Activated naive CD4-positive, alpha-beta T cell treated with Interleukin-2 at 50 U/mL for 16 hours (primary cell): ENCODE data around the gene NT5M.
"Not testable (repeated sequence)": the region's sequence is repeated elsewhere in the genome, so short reads cannot be mapped to it uniquely, and the experiment has no call there.

ENCODE experiments used
- DNase-seq: peaks from one replicate; pipeline ENCODE4 v3.0.0-alpha.2; 2020

Gene NT5M

DNA sequence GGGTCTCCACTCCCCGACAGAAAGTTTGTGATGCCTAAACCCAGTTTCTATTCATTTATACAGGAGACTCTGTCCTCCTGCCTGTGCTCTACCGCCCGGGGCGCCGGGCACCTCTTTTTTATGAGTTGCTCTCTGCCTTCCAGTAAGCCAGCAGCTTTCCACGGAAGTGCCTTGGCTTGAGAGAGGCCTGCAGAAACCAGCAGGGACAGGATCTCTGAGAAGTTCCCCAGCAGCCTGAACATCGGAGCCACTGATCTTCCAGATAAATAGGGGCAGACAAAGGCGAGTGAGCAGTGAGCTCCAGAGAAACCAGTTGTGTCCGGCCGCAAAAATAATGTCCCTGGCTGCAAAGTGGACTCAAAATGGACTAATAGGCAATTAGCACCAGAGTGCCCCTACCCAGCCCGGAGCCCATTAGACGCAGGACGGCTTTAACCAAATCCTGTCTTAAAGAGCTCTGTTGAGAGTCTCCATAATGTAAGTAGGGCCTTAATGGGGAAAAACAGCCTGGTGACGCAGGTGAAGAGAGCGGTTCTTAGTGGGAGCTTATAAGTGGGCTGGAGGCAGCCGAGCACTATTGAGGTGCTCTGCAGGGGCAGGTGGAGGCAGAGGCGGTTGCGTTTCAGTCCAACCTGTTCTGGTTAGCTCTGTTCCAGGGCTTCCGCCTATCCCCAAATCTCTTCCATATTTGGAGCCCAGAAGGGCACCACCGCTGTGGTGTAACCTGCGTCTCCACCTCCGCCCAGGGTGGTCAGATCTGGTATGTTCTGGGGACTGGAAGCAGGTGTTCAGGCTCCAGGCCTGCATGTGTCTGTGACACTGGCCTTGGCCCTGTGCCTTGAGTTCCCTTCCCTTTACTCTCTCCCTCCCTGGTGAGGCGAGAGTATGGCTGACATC is 74.1 kb downstream of the NT5M start:
- no peak for DNase-seq

DNA sequence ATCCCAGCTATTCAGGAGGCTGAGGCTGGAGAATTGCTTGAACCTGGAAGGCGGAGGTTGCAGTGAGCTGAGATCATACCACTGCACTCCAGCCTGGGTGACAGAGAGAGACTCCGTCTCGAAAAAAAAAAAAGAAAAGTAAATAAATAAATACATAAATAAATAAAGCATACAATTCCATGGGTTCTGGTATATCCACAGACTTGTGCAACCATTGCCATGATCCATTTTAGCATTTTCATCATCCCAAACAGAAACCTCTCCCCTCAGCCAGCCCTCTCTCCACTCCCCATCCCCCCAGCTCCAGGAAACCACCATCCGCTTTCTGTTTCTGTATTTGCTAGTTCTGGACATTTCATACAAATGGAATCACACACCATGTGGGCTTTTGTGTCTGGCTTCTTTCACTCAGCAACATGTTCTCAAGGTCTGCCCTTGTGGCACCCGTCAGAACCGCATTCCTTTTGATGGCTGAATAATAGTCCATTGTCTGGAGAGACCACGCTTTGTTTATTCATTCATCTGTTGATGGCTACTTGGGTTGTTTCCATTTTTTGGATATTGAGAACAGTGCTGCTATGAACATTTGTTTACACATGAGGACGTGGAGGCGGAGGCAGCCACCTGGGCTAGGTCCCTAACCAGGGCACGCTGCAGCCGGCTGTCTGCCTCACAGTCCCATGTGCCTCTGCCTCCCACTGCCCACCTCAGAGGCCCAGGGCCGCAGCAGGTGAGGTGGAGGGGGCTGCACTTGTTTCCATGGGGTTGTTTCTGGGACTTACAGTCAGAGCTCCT is 76.2 kb downstream of the NT5M start:
- DNase-seq = no peak

- no peak for DNase-seq
Measured at GRCh38 chr17:17380145-17380925, 77.2 kb downstream of the NT5M start.

DNA sequence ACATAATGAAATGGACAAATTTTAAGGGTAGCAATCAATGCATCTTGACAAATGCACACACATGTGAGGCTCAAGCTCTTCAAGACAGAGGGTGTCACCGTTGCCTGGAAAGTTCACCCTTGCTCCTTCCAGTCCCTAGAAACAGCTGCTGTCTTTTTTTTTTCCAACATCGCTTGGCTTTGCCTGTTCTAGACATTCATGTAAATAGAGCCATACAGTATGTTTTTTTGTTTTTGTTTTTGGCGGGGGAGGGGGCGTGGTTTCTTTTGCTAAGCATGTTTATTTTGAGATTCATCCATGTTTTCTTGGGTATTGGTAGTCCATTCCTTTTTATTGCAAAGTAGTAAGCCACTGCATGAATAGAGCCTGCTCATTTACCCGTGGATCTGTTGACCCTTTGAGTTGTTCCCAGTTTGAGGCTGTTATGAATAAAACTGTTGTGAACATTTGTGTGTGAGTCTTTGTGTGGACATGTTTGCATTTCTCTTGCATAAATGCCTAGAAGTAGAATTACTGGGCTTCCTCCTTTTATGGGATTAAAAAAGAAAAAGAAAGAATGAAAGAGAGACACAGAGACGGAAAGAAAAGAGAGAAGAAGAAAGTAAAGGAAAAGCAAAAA is 78.4 kb downstream of the NT5M start:
- DNase-seq = no peak

GRCh38 chr17:17382065-17382459 is 78.9 kb downstream of the NT5M start:
- DNase-seq = no peak

DNA sequence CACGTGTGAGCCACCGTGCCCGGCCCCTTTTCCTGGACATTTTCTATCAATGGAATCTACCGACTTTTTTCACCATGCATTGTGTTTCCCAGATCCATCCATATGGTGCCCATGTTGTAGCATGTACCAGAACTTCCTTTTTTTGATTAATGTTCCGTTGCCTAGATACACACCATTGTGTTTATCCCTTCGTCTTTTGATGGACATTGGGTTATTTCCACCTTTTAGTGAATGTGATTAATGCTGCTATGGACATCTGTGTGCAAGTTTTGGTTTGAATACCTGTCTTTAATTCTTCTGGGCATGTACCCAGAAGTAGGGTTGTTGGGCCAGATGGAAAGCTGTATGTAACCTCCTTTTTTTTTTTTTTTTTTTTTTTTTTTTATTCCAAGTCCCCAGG is 79.8 kb downstream of the NT5M start:
- DNase-seq = no peak

DNA sequence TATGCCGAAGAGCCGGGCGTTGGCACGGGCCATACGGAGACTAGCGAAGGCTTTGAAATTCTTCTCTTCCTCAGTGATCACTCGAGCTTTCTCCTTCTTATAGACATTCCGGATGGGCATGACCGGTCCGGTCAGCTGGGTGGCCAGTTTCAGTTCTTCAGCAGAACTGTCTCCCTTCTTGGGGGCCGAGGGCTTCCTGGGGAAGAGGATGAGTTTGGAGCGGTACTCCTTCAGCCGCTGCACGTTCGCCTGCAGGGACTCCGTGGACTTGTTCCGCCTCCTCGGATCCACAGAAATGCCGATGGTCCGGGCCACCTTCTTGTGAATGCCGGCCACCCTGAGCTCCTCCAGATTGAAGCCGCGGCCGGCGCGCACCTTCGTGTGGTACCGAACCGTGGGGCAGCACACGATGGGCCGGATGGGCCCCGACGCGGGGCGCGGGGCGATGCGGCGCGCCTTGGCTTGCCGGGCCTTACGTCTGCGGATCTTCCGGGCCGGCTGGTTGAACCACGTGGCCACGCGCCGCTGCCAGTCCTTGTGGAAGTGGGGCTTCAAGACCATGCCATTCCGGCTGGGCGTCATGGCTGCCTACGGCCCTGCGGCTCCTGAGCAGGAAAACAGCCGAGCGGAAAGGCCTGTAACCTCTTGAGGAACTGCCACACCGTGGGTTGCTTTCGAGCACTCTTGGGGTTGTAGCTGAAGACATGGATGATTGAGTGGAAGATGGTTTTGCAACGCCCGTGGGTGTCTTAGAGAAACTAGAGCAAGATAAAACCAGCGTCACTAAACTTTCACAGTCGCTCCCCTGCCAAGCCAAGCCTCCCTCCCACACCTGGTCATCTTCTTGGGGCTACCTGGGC is 80.5 kb downstream of the NT5M start:
- DNase-seq = not testable (repeated sequence)

GRCh38 chr17:17384291-17384615 is 81.1 kb downstream of the NT5M start:
- no peak for DNase-seq

- DNase-seq = no peak
Measured at GRCh38 chr17:17384961-17385360, 81.8 kb downstream of the NT5M start.

DNA sequence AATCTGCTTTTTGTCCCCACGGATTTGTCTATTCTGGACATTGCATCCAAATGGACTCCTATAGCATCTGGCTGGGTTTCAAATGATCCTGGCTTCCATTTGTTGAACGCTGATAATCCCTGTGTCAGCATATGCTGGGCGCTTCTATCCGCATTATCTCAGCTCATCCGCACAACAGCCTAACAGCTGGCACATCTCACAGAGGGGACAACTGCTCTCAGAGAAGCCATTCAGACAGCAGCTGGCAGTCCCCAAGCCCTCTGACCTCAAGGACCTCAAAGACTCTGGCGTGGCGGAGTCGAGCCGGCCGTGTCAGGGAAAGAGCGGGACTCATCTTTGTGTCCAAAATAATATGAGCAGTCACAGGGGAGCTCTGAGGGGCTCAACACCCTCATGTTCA is 82.3 kb downstream of the NT5M start:
- DNase-seq = no peak

GRCh38 chr17:17386094-17386800 is 83.1 kb downstream of the NT5M start:
- DNase-seq = no peak

DNA sequence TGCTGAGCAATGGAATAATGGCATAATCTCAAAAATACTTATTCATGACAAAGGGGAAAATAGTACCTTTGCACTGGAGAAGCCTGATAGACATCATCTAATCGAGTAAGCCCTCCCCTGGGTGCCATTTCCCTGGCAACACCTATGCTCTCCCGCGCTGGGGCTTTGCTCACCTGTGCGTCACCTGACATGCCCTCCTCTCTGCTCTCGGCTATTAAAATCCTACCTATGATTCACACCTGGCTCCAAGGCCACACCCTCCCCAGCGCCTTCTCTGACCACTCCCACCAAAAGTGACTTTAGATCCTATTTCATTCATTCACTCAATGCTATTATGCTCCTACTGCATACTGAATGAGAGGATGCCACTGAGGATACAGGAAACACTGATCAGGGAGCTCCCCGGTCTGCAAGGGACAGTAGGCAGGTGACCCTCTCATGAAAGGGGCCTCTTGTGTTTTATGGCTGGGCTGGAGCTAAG is 83.9 kb downstream of the NT5M start:
- DNase-seq = no peak

DNA sequence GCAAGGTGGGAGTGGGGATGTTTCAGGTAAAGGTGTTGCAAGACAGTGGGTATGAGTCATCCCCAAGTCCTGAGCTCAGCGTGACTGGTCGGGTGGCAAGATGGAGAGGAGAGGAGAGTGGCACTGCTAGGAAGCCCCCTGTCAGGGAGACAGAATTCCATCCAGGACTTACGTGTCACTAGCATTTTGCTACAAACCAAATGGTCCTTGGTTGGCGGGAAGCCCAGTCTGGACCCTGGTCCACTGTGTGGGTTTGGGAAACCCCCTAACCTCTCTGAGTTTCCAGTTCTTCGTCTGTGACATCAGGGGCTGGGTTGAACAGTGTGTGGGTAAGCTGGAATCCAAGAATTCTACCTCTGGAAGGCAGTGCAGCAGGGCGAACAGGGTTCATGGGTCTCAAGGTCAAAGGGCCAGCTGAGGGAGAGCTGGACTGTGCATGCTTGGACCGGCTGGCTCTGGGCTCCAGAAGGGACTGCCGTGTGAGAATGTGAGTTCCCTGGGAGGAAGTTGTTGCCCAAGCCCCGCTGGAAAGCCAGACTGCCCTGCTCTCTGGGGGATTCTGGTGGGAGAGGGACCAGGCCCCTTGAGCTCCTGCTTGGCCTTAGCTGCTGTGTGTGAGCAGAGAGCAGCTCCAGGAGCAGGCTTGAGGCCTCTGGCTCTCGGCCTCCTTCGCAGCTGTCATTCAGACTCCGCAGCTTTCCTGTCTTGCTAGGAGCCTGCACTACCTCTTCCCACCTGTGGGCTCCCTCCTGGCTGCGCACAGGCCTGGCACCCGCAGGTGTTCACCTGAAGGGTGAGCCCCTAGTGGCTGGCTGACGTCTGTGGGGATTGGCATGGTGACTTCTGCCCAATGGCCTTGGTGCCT is 84.6 kb downstream of the NT5M start:
- no peak for DNase-seq

DNA sequence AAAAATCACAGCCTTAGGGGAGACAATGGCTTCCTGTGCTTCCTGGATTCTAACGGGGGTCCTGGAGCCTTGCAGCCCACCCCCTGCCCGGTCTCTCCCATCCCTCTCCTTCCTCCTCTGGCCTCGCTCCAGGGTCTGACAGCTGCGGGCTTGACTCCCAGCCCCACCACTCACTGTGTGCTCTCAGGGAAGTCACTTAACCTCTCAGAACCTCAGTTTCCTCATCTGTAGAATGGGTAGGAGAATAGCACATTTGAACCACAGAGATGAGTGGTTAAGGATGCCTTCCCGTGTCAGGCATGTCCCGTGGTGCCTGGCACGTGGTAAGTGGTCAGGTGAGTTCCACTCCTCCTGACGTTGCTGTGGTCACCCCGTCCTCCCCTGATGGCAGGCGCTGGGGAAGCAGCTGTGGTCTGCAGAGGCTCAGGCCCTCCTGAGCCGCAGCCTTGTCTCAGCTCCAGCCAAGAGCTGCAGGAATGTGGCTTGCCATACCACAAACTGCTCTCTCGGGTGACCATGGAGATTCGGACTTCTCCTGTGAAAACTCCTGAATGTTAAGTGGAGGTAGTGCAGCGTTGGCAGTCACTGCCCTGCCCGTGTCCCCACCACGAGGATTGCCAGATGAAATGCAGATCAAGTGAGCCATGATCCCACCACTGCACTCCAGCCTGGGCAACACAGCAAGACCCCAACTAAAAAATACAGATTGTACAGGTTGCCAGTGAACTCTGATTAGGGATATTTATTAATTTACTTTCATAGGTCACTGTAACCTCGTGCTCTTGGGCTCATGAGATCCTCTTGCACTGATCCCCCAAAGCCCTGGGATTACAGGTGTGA is 85.7 kb downstream of the NT5M start:
- no peak for DNase-seq

DNA sequence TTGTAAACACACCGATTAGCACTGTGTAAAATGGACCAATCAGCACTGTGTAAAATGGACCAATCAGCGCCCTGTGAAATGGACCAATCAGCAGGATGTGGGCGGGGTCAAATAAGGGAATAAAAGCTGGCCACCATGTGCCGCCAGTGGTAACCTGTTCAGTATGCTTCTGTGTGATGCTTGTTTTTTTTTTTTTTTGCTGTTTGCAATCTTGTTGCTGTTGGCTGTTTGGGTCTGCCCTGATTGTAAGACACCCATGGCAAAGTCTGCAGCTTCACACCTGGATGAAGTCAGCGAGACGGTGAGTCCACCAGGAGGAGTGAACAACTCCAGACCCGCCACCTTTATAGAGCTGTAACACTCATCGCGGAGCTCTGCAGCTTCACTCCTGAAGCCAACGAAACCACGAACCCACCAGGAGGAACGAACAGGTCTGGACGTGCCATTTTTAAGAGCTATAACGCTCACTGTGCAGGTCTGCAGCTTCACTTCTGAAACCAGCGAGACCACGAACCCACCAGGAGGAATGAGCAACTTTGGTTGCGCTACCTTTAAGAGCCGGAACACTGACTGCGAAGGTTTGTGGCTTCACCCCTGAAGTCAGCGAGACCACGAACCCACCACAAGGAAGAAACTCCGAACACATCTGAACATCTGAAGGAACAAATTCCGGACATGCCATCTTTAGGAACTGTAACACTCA is 88.6 kb downstream of the NT5M start:
- peak; percentile 69 for DNase-seq

- DNase-seq = no peak
Measured at GRCh38 chr17:17393976-17394375, 90.8 kb downstream of the NT5M start.

- no peak for DNase-seq
Measured at GRCh38 chr17:17394494-17394893, 91.3 kb downstream of the NT5M start.

DNA sequence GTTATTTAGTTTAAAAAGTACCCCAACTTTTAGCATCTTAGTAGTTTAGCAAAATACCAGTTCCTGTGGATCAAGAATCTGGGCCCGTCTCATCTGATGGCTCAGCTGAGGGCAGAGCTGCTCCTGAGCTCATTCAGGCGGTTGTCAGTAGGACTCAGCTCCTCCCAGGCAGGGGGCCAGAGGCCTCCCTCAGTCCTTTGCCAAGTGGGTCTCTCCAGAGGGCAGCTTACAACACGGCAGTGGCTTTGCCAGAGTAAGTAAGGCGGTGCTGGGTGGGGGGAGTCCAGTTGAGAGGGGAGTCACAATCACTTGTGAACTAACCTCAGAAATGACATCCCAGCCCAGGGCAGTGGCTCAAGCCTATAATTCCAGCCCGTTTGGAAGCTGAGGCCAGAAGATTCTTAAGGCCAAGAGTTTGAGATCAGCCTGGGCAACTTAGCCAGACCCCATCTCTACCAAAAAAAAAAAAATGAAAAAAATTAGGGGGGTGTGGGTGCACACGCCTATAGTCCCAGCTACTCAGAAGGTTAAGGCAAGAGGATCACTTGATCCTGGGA is 92.2 kb downstream of the NT5M start:
- DNase-seq = no peak
